ENCODE results near the gene PRSS12.

GRCh38 chr4:118367361-118367760 lies 14.6 kb upstream of the PRSS12 start:
- TF ChIP-seq CTCF (IDR thresholded peaks at IDR 0.05; ENCODE audit: low read depth, low read length) (no peak), POLR2A (IDR thresholded peaks at IDR 0.05; ENCODE audit: extremely low read depth, insufficient read length) (no peak), MAX (IDR thresholded peaks at IDR 0.05; ENCODE audit: low read depth, low read length) (no peak)

Measured in NB4 (cell line).